HepG2 (cell line): ENCODE measurements around the gene RHBDD3.

Experiments
- CHD2 ChIP-seq: IDR thresholded peaks from 2 replicates; pipeline ENCODE4 v1.6.1; 2011; ENCODE audit warnings: low read depth, low read length, improper control_type of control experiment
- MEIS2 ChIP-seq: sonication (generic); formaldehyde crosslinking; IDR thresholded peaks from 2 replicates; pipeline ENCODE4 v1.9.0; 2021; ENCODE audit warnings: mild to moderate bottlenecking, missing genetic modification reagents
- NFIC ChIP-seq: IDR thresholded peaks from 2 replicates; pipeline ENCODE4 v1.6.1; 2012; ENCODE audit warnings: mild to moderate bottlenecking, low read length, inconsistent platforms
- SIN3A ChIP-seq: IDR thresholded peaks from 2 replicates; pipeline ENCODE4 v1.6.1; 2011; ENCODE audit warnings: low read depth, mild to moderate bottlenecking, control low read depth, low read length, borderline replicate concordance
- TARDBP ChIP-seq: sonication (generic); formaldehyde crosslinking; IDR thresholded peaks from 2 replicates; pipeline ENCODE4 v1.8.0; 2022; ENCODE audit warnings: mild to moderate bottlenecking, missing genetic modification reagents
- TCF7 ChIP-seq: sonication (generic); IDR thresholded peaks from 2 replicates; pipeline ENCODE4 v1.6.1; 2016; ENCODE audit warnings: antibody characterized with exemption, low read depth
- ZNF510 ChIP-seq: sonication (generic); formaldehyde crosslinking; IDR thresholded peaks from 2 replicates; pipeline ENCODE4 v1.4.0; 2020; ENCODE audit warnings: low read depth, mild to moderate bottlenecking, missing genetic modification reagents
- ZNF644 ChIP-seq: IDR thresholded peaks from 2 replicates; pipeline ENCODE4 v1.6.1; 2016; ENCODE audit warnings: low read depth
- TF ChIP-seq, protein P1 (sequence below): sonication (generic); formaldehyde crosslinking; IDR thresholded peaks from 2 replicates; pipeline ENCODE4 v1.5.0; 2020; ENCODE audit warnings: mild to moderate bottlenecking, missing genetic modification reagents, moderate library complexity
- TF ChIP-seq, protein P2 (sequence below): sonication (generic); formaldehyde crosslinking; IDR thresholded peaks from 2 replicates; pipeline ENCODE4 v1.4.0; 2020; ENCODE audit warnings: mild to moderate bottlenecking, missing genetic modification reagents, borderline replicate concordance

DNA sequence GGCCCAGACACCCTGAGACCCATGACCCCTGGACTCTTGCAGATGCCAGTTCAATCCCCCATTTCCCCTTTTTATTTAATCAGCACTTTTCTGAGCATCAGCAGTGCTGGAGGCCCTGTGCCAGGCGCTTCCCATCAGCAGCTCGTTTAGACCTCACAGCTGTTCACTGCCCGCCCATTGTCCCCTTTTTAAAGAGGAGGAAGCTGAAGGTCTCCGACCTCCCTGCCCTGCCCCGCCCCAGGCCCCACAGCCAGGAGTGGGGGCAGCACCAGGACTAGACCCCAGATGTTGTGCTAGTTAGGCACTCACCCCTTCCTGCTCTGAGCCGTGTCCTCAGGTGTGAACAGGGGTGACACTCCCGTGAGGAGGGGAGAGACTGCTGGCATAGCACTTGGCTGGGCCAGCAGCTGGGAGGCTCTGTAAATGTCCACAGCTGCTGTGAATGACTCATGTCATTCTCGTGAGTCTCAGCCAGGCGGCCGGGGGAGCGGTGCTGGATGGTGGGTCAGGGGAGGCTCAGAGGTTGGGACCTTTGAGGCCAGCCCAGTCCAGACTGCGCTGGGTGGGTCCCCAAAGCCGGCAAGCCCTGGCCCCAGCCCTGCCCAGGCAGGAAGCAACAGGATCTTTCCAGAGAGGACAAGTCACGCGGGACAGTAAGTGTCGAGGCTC lies 42.2 kb downstream of the RHBDD3 start:
- TF ChIP-seq TARDBP (no peak), NFIC (no peak), ZNF644 (CRISPR knock-in tag) (no peak), ZNF510 (no peak), MEIS2 (CRISPR knock-in tag) (no peak), CHD2 (no peak), TCF7 (no peak), SIN3A (no peak)
- TF ChIP-seq, protein P1, sequence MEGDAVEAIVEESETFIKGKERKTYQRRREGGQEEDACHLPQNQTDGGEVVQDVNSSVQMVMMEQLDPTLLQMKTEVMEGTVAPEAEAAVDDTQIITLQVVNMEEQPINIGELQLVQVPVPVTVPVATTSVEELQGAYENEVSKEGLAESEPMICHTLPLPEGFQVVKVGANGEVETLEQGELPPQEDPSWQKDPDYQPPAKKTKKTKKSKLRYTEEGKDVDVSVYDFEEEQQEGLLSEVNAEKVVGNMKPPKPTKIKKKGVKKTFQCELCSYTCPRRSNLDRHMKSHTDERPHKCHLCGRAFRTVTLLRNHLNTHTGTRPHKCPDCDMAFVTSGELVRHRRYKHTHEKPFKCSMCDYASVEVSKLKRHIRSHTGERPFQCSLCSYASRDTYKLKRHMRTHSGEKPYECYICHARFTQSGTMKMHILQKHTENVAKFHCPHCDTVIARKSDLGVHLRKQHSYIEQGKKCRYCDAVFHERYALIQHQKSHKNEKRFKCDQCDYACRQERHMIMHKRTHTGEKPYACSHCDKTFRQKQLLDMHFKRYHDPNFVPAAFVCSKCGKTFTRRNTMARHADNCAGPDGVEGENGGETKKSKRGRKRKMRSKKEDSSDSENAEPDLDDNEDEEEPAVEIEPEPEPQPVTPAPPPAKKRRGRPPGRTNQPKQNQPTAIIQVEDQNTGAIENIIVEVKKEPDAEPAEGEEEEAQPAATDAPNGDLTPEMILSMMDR (CRISPR knock-in tag), result no peak
- TF ChIP-seq, protein P2, sequence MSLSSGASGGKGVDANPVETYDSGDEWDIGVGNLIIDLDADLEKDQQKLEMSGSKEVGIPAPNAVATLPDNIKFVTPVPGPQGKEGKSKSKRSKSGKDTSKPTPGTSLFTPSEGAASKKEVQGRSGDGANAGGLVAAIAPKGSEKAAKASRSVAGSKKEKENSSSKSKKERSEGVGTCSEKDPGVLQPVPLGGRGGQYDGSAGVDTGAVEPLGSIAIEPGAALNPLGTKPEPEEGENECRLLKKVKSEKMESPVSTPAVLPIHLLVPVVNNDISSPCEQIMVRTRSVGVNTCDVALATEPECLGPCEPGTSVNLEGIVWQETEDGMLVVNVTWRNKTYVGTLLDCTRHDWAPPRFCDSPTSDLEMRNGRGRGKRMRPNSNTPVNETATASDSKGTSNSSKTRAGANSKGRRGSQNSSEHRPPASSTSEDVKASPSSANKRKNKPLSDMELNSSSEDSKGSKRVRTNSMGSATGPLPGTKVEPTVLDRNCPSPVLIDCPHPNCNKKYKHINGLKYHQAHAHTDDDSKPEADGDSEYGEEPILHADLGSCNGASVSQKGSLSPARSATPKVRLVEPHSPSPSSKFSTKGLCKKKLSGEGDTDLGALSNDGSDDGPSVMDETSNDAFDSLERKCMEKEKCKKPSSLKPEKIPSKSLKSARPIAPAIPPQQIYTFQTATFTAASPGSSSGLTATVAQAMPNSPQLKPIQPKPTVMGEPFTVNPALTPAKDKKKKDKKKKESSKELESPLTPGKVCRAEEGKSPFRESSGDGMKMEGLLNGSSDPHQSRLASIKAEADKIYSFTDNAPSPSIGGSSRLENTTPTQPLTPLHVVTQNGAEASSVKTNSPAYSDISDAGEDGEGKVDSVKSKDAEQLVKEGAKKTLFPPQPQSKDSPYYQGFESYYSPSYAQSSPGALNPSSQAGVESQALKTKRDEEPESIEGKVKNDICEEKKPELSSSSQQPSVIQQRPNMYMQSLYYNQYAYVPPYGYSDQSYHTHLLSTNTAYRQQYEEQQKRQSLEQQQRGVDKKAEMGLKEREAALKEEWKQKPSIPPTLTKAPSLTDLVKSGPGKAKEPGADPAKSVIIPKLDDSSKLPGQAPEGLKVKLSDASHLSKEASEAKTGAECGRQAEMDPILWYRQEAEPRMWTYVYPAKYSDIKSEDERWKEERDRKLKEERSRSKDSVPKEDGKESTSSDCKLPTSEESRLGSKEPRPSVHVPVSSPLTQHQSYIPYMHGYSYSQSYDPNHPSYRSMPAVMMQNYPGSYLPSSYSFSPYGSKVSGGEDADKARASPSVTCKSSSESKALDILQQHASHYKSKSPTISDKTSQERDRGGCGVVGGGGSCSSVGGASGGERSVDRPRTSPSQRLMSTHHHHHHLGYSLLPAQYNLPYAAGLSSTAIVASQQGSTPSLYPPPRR (CRISPR knock-in tag), result no peak
